Kidney (tissue), 14 donors: ENCODE measurements around the gene ZNF518A. TPM values are rescaled to one million over a fixed set of nuclear protein-coding genes. Genes with fewer than 3 reads are reported as not detected.

Source experiments
- DNase-seq, 5 donors: peaks; one replicate each; pipeline ENCODE4 v3.0.0-alpha.2; 2013 to 2020
- FAIRE-seq: peaks from 2 replicates; lab custom pipeline; 2012; peaks lifted over from hg19 to GRCh38; lab: Jason Lieb, UNC
- H3K27ac ChIP-seq, 2 donors: one replicate each; pipeline ENCODE4 v1.7.0; 2013; ENCODE audit warnings: low read depth in 2 of 2, low read length in 2 of 2, inconsistent platforms in 1 of 2
- H3K27me3 ChIP-seq: one replicate; pipeline ENCODE4 v1.7.1; 2013; ENCODE audit warnings: low read length, inconsistent platforms; ENCODE audit not compliant: control insufficient read depth, insufficient read depth
- H3K36me3 ChIP-seq, 3 donors: one replicate each; pipeline versions ENCODE4 v1.7.0 to v1.7.1; 2013; ENCODE audit warnings: low read length in 3 of 3, control low read depth in 1 of 3, inconsistent platforms in 1 of 3; ENCODE audit not compliant: insufficient read depth in 3 of 3, control insufficient read depth in 2 of 3
- H3K4me1 ChIP-seq, 3 donors: one replicate each; pipeline versions ENCODE4 v1.7.0 to v1.7.1; 2013; ENCODE audit warnings: low read length in 3 of 3, inconsistent platforms in 1 of 3, low read depth in 1 of 3; ENCODE audit not compliant: control insufficient read depth in 2 of 3, insufficient read depth in 2 of 3
- H3K4me3 ChIP-seq, 3 donors: one replicate each; pipeline versions ENCODE4 v1.7.0 to v1.8.1; 2013; ENCODE audit warnings: low read length in 3 of 3, control low read depth in 1 of 3, inconsistent platforms in 1 of 3
- H3K9ac ChIP-seq, 3 donors: one replicate each; pipeline versions ENCODE4 v1.7.0 to v1.7.1; 2013; ENCODE audit warnings: low read length in 3 of 3, control low read depth in 1 of 3, inconsistent platforms in 1 of 3
- H3K9me3 ChIP-seq, 3 donors: one replicate each; pipeline versions ENCODE4 v1.7.0 to v1.7.1; 2013; ENCODE audit warnings: low read length in 3 of 3, control low read depth in 1 of 3, inconsistent platforms in 1 of 3; ENCODE audit not compliant: control insufficient read depth in 2 of 3, insufficient read depth in 1 of 3
- CTCF ChIP-seq: IDR thresholded peaks from 3 replicates; pipeline ENCODE4 v1.5.1; 2012; ENCODE audit warnings: mild to moderate bottlenecking, moderate library complexity, borderline replicate concordance; ENCODE audit not compliant: insufficient read depth; ENCODE audit errors: extremely low read depth
- intact Hi-C: fragments of 100-400 bp; cut with DNase I; formaldehyde crosslinking; loops from one replicate; pipeline ENCODE4 v1.11.1; 2022
- polyA plus RNA-seq: library from polyadenylated mRNA; stranded (reverse); fragments of 350-450 nt; fragmentation: Illumina TruSeq; extraction: RNeasy Lipid Tissue Mini Kit (QIAGEN cat#74804); gene quantifications from one replicate; pipeline ENCODE4 v1.2.3, GENCODE V29; 2014; ENCODE audit warnings: low read depth, low replicate concordance; ENCODE audit not compliant: insufficient read depth
- total RNA-seq: library from RNA; stranded (reverse); fragmentation: NEBNext Ultra II Directional; extraction: Animal tissue kit (Norgen Biotek cat#: 25700); gene quantifications from one replicate; pipeline ENCODE4 v1.2.1, GENCODE V29; 2021
- donor health status: control.
- donor health status: control.
- donor health status: control.
- donor health status: control.
- donor health status: control.
- donor health status: DM: yes; HTN: yes; CAD: no.
- donor health status: Normal renal cell carcinoma (clear cell type).

ZNF518A gene
- total and polyA plus RNA-seq, 2 donors from 2014 or later, result 4.8 to 29.4 TPM

DNA sequence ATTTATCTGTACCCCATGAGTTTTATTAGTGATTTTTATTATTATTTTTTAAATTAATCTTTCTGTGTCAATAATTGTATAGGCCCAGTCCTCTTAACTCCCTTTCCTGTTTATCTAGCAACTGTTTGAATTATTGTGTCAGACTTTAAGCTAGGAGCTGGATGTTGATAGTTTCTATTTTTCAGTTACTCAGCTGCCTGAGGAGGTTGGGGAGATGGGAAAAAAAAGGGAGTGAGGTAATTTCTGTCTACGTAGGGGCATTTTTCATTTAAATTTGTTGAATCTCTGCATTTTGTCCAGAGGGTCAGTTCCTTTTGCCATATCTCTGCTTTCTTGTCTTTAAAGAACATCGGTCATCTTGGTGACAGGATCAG, 5.0 kb upstream of the ZNF518A start:
- Histone ChIP-seq H3K9me3 (peaks cover 0 to 9% (median 2%) of the 10 kb centered on the region in 3 donors), H3K27ac (no peak overlapping the region), H3K4me1 (peaks cover 0 to 4% (median 0%) of the 10 kb centered on the region in 3 donors), H3K36me3 (no peaks in the 10 kb centered on the region), H3K9ac (no peak overlapping the region), H3K27me3 (no peaks in the 10 kb centered on the region), H3K4me3 (peak overlapping the region in 1 of 3 donors; percentile 83)
- DNase-seq, result no peak
- intact Hi-C loops, result no loop called here
- FAIRE-seq, result no peak
- no peak for TF ChIP-seq CTCF

GRCh38 chr10:96130326-96130995, 364 bp downstream of the ZNF518A start:
- peaks cover 0 to 8% (median 2%) of the 10 kb centered on the region in 3 donors for H3K4me1 ChIP-seq
- H3K9me3 ChIP-seq, result peaks cover 0 to 9% (median 2%) of the 10 kb centered on the region in 3 donors
- H3K27me3 ChIP-seq, result no peaks in the 10 kb centered on the region
- peaks cover 2 to 20% (median 4%) of the 10 kb centered on the region in 3 donors for H3K36me3 ChIP-seq
- peak overlapping the region; percentile 75 to 90 (median 85) for H3K4me3 ChIP-seq
- H3K9ac ChIP-seq, result peak overlapping the region; percentile 41 to 84 (median 68)
- peak overlapping the region; percentile 95 to 98 for H3K27ac ChIP-seq
- TF ChIP-seq CTCF, result no peak
- FAIRE-seq (no peak), DNase-seq (peak; percentile 84 to 96 (median 88))
- intact Hi-C loops, result no loop called here

DNA sequence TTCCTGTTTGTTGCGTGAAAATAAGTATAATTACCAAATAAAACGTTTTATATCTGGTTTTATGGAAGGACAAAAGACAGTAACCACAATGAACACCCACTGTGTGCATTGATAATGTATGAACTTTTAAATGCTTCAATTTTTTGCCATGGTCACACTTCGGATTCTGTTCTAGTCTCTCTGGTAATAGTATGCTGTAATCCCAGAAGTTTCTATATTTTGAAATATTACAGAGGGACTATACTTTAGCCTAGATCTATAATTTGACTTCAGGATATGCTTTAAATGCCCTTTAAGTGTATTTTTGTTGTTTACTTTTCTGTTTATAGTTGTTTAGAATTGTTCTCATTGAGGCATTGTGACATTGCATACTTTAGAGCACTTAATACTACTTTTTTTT, 1.5 kb downstream of the ZNF518A start:
- Histone ChIP-seq H3K9me3 (peaks cover 0 to 9% (median 2%) of the 10 kb centered on the region in 3 donors), H3K27ac (no peak overlapping the region), H3K36me3 (peaks cover 2 to 21% (median 4%) of the 10 kb centered on the region in 3 donors), H3K9ac (no peak overlapping the region), H3K4me1 (peaks cover 0 to 8% (median 2%) of the 10 kb centered on the region in 3 donors), H3K27me3 (no peaks in the 10 kb centered on the region), H3K4me3 (peak overlapping the region in 2 of 3 donors; percentile 75 to 90)
- DNase-seq, result no peak
- intact Hi-C loops, result no loop called here
- FAIRE-seq, result no peak
- no peak for TF ChIP-seq CTCF
